H9 (cell line): ENCODE results near the gene HOMER3. TPM values are rescaled to one million over a fixed set of nuclear protein-coding genes. Genes with fewer than 3 reads are reported as not detected.
A peak's percentile ranks its signal among the peaks of the same experiment; 100 is the strongest.

ENCODE experiments used
- DNase-seq: peaks from one replicate; pipeline ENCODE4 v3.0.0-alpha.2; 2017
- H2AFZ ChIP-seq: one replicate; pipeline ENCODE4 v1.6.1; 2013; ENCODE audit warnings: mild to moderate bottlenecking, low read length, control low read depth, moderate library complexity
- H2AK5ac ChIP-seq: 2 replicates; pipeline ENCODE4 v1.6.1; 2013; ENCODE audit warnings: low read length, control low read depth, mixed read lengths; ENCODE audit not compliant: insufficient read length
- H2BK120ac ChIP-seq: one replicate; pipeline ENCODE4 v1.6.1; 2013; ENCODE audit warnings: low read depth, mild to moderate bottlenecking, low read length, control low read depth, inconsistent platforms; ENCODE audit not compliant: poor library complexity, severe bottlenecking
- H2BK12ac ChIP-seq: 2 replicates; pipeline ENCODE4 v1.6.1; 2013; ENCODE audit warnings: low read length, control low read depth, mixed read lengths, low read depth; ENCODE audit not compliant: insufficient read length
- H2BK15ac ChIP-seq: 2 replicates; pipeline ENCODE4 v1.6.1; 2013; ENCODE audit warnings: low read depth, low read length, control low read depth
- H2BK20ac ChIP-seq: one replicate; pipeline ENCODE4 v1.6.1; 2013; ENCODE audit warnings: low read depth, mild to moderate bottlenecking, low read length, control low read depth, inconsistent platforms; ENCODE audit not compliant: poor library complexity, severe bottlenecking
- H2BK5ac ChIP-seq: 2 replicates; pipeline ENCODE4 v1.6.1; 2013; ENCODE audit warnings: low read length, control low read depth, mixed read lengths; ENCODE audit not compliant: insufficient read length
- H3K14ac ChIP-seq: 2 replicates; pipeline ENCODE4 v1.6.1; 2013; ENCODE audit warnings: low read length, control low read depth; ENCODE audit not compliant: insufficient read depth
- H3K18ac ChIP-seq: 2 replicates; pipeline ENCODE4 v1.6.1; 2013; ENCODE audit warnings: low read depth, mild to moderate bottlenecking, mixed read lengths, low read length, control low read depth; ENCODE audit not compliant: insufficient read length
- H3K23ac ChIP-seq: 2 replicates; pipeline ENCODE4 v1.6.1; 2013; ENCODE audit warnings: low read length, control low read depth, mixed read lengths, low read depth; ENCODE audit not compliant: insufficient read length
- H3K23me2 ChIP-seq: 2 replicates; pipeline ENCODE4 v1.6.1; 2013; ENCODE audit warnings: low read depth, mild to moderate bottlenecking, mixed read lengths, low read length, control low read depth; ENCODE audit not compliant: insufficient read length, poor library complexity, severe bottlenecking
- H3K27ac ChIP-seq: 2 replicates; pipeline ENCODE4 v1.5.1; 2013; ENCODE audit warnings: low read length, control low read depth, mixed read lengths, low read depth; ENCODE audit not compliant: insufficient read length
- H3K27me3 ChIP-seq: 2 replicates; pipeline ENCODE4 v1.6.1; 2013; ENCODE audit warnings: low read length, control low read depth, inconsistent platforms; ENCODE audit not compliant: insufficient read depth
- H3K4ac ChIP-seq: 2 replicates; pipeline ENCODE4 v1.6.1; 2013; ENCODE audit warnings: low read depth, mild to moderate bottlenecking, control low read depth, inconsistent platforms, low read length, moderate library complexity
- H3K4me1 ChIP-seq: 2 replicates; pipeline ENCODE4 v1.6.1; 2013; ENCODE audit warnings: low read length, control low read depth, inconsistent platforms; ENCODE audit not compliant: insufficient read depth
- H3K4me2 ChIP-seq: 2 replicates; pipeline ENCODE4 v1.6.1; 2013; ENCODE audit warnings: low read length, control low read depth, mixed read lengths; ENCODE audit not compliant: insufficient read length, insufficient read depth
- H3K56ac ChIP-seq: 2 replicates; pipeline ENCODE4 v1.6.1; 2013; ENCODE audit warnings: low read depth, mild to moderate bottlenecking, mixed read lengths, low read length, control low read depth; ENCODE audit not compliant: insufficient read length
- H3K79me1 ChIP-seq: 2 replicates; pipeline ENCODE4 v1.6.1; 2013; ENCODE audit warnings: low read depth, mild to moderate bottlenecking, moderate library complexity, low read length, control low read depth, inconsistent platforms; ENCODE audit not compliant: insufficient read depth, poor library complexity, severe bottlenecking
- H3K79me2 ChIP-seq: 2 replicates; pipeline ENCODE4 v1.6.1; 2013; ENCODE audit warnings: low read length, control low read depth, inconsistent platforms; ENCODE audit not compliant: insufficient read depth
- H3K9ac ChIP-seq: 2 replicates; pipeline ENCODE4 v1.6.1; 2013; ENCODE audit warnings: low read length, control low read depth, mixed read lengths; ENCODE audit not compliant: insufficient read length; ENCODE audit errors: extremely low read depth
- H3K9me3 ChIP-seq: one replicate; pipeline ENCODE4 v1.6.1; 2013; ENCODE audit warnings: low read depth, low read length, inconsistent platforms; ENCODE audit not compliant: control insufficient read depth
- H3T11ph ChIP-seq: one replicate; pipeline ENCODE4 v1.6.1; 2013; ENCODE audit warnings: mild to moderate bottlenecking, low read length, control low read depth, inconsistent platforms
- H4K20me1 ChIP-seq: one replicate; pipeline ENCODE4 v1.6.1; 2013; ENCODE audit not compliant: control insufficient read depth, insufficient read length, insufficient read depth
- H4K5ac ChIP-seq: 2 replicates; pipeline ENCODE4 v1.6.1; 2013; ENCODE audit warnings: low read depth, mild to moderate bottlenecking, mixed read lengths, low read length, control low read depth; ENCODE audit not compliant: insufficient read length
- H4K8ac ChIP-seq: replicated peaks from 2 replicates; pipeline ENCODE4 v1.6.1; 2013; ENCODE audit warnings: low read length, control low read depth, mixed read lengths, low read depth; ENCODE audit not compliant: insufficient read length
- H4K91ac ChIP-seq: 2 replicates; pipeline ENCODE4 v1.6.1; 2013; ENCODE audit warnings: low read depth, mild to moderate bottlenecking, moderate library complexity, mixed read lengths, low read length, control low read depth; ENCODE audit not compliant: insufficient read length
- H3K27ac Mint-ChIP-seq, 3 experiments: 2 replicates in 2 of 3; 3 replicates in 1 of 3; pipeline ENCODE4 v1.8.0; 2020 to 2021; ENCODE audit warnings: mixed read lengths in 3 of 3, mild to moderate bottlenecking in 1 of 3, moderate library complexity in 1 of 3
- H3K27me3 Mint-ChIP-seq: 2 replicates; pipeline ENCODE4 v1.8.0; 2021; ENCODE audit warnings: low read depth, mild to moderate bottlenecking, moderate library complexity, mixed read lengths
- H3K36me3 Mint-ChIP-seq, 3 experiments: 2 replicates in 2 of 3; 3 replicates in 1 of 3; pipeline ENCODE4 v1.8.0; 2020 to 2021; ENCODE audit warnings: low read depth in 3 of 3, mixed read lengths in 3 of 3; ENCODE audit not compliant: insufficient read depth in 1 of 3
- H3K4me1 Mint-ChIP-seq, 2 experiments: 2 replicates each; pipeline ENCODE4 v1.8.0; 2020; ENCODE audit warnings: mixed read lengths in 2 of 2
- H3K4me3 Mint-ChIP-seq, 2 experiments: 2 replicates in 1 of 2; 3 replicates in 1 of 2; pipeline ENCODE4 v1.8.0; 2020 to 2021; ENCODE audit warnings: mild to moderate bottlenecking in 2 of 2, mixed read lengths in 2 of 2, moderate library complexity in 1 of 2
- H3K9me3 Mint-ChIP-seq, 2 experiments: 2 replicates in 1 of 2; 3 replicates in 1 of 2; pipeline ENCODE4 v1.8.0; 2020; ENCODE audit warnings: mild to moderate bottlenecking in 2 of 2, mixed read lengths in 2 of 2, moderate library complexity in 1 of 2
- WGBS: extraction: QIAGEN DNeasy Blood & Tissue Kit; methylation state at CpG from one replicate; pipeline ENCODE4 v1.1.7; 2013; ENCODE audit warnings: missing lambda C conversion rate, low lambda C conversion rate, mixed read lengths; ENCODE audit not compliant: insufficient read length; ENCODE audit errors: extremely low coverage; 5-methylcytosine and 5-hydroxymethylcytosine counted together
- total RNA-seq: library from RNA; stranded (reverse); gene quantifications from 2 replicates; pipeline ENCODE4 v1.2.1, GENCODE V29; 2021
- TF ChIP-seq, protein P1 (sequence below): fragments of 200-600 bp; sonication (generic); conservative IDR thresholded peaks from 3 replicates; pipeline ENCODE4 v1.8.0; 2021; ENCODE audit warnings: antibody characterized with exemption, mild to moderate bottlenecking

HOMER3 gene
- total RNA-seq, 1 experiment from 2014 or later: 20.2 TPM

DNA sequence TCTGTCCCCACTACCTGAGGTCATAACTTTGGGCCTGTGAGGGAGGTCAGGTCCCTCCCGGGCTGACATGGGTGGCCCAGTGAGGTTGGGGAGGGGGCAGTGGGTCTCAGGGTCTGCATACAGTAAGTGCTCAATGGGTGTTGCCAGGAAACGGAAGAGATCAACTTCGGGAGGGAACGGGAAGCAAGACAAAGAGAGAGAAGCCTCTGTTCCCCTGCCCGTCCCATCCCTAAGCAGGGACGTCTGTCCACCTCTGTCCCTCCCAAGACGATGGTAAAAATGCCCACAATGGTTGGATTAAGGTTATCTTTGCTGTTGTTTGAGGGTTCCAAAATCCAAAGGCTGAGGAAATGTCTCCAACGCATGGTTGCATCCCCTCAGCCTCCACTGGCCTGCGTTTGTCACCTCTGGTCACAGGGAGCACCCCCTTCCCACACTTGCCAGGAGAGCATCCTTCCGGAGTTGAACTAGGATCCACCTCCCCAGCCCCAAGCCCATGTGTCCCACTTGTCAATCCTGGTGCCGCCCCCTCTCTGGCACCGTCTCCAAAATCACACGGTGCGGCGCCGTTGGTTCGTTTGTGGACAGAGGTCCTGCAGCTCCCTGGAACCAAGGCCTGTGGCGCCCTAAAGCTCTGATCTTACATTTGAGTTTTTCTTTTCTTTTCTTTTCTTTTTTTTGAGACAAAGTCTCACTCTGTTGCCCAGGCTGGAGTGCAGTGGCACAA, 774 bp upstream of the HOMER3 start:
- Histone ChIP-seq H3K27ac (no peak overlapping the region), H2BK12ac (no peak overlapping the region), H3K23me2 (peaks cover 7% of the 10 kb centered on the region), H3K4me1 (no peaks in the 10 kb centered on the region), H4K20me1 (no peaks in the 10 kb centered on the region), H3K9ac (no peak overlapping the region), H3K14ac (no peak overlapping the region), H2BK5ac (no peak overlapping the region), H3K79me1 (no peaks in the 10 kb centered on the region), H2BK20ac (no peak overlapping the region), H2AFZ (no peak overlapping the region), H3K4me2 (peak overlapping the region; percentile 35), H2AK5ac (no peak overlapping the region), H3K27me3 (no peaks in the 10 kb centered on the region), H3K23ac (no peak overlapping the region), H3K79me2 (no peaks in the 10 kb centered on the region), H2BK15ac (no peak overlapping the region), H3K18ac (no peak overlapping the region), H4K5ac (no peak overlapping the region), H4K8ac (no peak overlapping the region), H3K9me3 (no peaks in the 10 kb centered on the region), H3K4ac (no peak overlapping the region), H3T11ph (no peak overlapping the region), H4K91ac (no peak overlapping the region), H2BK120ac (no peak overlapping the region), H3K56ac (no peak overlapping the region)
- Mint-ChIP-seq H3K27ac (no peak overlapping the region; a peak in 1 of 7 replicates), H3K36me3 (peaks cover 7 to 23% (median 11%) of the 10 kb centered on the region in 3 experiments), H3K9me3 (no peaks in the 10 kb centered on the region; a peak in 1 of 5 replicates), H3K4me1 (peaks cover 11 to 29% of the 10 kb centered on the region in 2 experiments), H3K4me3 (peak overlapping the region; percentile 45 to 71), H3K27me3 (peaks cover 51% of the 10 kb centered on the region)
- TF ChIP-seq, protein P1, sequence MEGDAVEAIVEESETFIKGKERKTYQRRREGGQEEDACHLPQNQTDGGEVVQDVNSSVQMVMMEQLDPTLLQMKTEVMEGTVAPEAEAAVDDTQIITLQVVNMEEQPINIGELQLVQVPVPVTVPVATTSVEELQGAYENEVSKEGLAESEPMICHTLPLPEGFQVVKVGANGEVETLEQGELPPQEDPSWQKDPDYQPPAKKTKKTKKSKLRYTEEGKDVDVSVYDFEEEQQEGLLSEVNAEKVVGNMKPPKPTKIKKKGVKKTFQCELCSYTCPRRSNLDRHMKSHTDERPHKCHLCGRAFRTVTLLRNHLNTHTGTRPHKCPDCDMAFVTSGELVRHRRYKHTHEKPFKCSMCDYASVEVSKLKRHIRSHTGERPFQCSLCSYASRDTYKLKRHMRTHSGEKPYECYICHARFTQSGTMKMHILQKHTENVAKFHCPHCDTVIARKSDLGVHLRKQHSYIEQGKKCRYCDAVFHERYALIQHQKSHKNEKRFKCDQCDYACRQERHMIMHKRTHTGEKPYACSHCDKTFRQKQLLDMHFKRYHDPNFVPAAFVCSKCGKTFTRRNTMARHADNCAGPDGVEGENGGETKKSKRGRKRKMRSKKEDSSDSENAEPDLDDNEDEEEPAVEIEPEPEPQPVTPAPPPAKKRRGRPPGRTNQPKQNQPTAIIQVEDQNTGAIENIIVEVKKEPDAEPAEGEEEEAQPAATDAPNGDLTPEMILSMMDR: no peak
- WGBS: no CpG with 5 or more reads among the region's 18 CpGs
- DNase-seq: peak; percentile 55
